Measurements from ENCODE around the gene MYO1A.
"Not testable (repeated sequence)": the region's sequence is repeated elsewhere in the genome, so short reads cannot be mapped to it uniquely, and the experiment has no call there.

The MYO1A gene

DNA sequence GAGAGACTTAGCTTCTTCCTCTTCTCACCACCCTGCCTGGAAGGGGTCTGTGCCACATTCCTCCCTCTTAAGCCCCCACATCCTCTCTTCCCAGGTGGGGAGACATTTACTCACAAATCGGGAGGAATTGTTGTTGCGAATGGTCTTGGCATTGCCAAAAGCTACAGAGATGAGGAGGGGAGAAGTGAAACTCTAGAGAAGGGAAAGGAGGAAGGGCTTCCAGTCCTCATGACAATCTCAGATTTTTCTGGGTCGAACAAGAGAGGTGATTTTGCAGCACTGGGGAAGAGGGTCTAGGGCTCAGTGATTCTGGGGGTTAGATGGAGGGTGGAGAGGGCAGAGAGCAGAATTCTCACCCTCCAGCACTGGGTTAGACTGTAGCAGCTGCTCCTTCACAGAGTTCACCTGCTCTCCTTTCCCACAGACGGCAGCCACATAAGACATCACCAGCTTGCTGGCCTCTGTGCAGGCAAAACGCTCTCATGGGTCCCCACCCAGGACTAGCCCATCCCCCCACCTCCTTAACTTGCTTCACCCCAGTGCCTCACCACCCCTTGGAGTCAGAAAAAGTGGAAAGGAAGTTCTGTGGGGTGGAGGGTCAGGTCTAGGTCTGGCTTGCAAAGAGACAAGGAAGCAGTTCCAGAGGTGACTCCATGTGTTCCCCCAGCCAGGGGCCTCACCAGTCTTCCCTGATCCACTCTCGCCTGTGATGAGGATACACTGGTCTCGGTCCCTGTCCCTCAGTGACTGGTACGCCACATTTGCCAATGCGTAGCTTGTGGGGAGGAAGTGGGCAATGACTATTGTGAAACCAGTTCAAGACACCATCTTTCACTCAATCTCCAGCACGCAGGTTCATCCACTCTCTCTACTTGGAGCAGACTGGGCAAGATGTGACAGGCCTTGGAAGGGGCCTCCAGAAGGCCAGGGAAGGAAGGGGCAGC, 2.7 kb downstream of the MYO1A start:
- peak; percentile 73 for DNase-seq

DNA sequence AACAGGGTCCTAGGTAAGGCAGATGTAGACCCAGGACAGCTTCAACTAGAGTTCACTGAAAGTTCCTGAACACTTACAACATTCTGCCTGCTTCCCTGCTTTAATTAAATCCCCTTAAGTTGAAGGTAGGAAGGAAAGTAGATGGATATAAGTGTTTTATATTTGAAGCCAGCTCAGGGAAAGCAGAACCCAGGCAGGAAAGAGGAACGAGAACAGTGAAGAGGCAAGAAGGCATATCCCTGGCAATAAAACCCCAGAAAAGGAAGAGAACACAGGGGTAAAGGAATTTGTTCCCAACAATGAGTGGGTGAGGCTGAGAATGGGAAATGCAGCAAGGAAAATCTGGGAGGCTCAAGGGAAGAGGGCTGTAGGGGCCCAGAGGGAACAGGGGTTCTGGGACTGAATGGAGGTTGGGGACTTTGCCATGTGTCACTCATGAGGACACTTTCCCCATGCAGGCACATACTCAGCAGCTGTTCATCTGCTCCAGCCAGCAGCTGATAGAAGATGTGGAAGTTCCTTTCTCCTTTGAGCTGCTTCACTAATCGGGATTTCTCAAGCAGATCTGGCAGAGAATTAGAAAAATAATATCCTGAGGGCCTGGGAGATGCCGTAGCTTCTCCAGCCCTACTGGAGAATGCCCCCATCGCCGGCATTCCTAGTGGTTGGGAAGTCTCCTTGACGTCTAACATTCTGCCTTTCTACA, 3.7 kb downstream of the MYO1A start:
- peak; percentile 51 for DNase-seq

DNA sequence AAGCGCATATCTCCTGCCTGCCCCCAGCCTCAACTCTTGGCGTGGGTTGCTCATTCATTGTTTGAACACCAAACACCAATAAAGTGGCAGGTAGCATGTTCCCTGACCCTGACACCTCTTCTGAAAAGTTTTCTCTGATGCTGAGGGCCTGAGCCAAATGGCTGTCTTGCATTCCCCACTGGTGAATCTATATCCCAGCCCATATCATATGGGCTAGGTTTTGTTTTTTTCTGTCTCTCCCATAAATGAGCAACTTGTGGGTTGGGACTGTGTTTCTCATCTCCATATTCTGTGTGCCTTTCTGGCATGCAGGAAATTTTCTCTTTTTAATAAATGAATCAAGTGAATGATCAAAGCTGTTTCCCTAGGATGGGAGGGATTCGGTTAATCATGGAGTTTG, 5.0 kb downstream of the MYO1A start:
- DNase-seq: no peak

DNA sequence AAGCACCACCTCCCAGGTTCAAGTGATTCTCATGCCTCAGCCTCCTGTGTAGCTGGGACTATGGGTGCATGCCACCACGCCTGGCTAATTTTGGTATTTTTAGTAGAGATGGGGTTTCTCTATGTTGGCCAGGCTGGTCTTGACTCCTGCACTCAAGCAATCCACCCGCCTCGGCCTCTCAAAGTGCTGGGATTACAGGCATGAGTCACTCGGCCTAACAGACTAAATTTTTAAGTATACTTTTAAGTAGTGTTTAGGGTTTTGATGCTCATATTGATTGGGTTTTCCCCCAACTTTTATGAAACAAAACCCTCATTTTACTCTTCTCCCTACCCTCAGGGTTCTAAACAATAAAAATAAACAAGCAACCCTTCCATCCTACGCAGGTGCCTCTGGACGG, 5.5 kb downstream of the MYO1A start:
- DNase-seq: no peak

DNA sequence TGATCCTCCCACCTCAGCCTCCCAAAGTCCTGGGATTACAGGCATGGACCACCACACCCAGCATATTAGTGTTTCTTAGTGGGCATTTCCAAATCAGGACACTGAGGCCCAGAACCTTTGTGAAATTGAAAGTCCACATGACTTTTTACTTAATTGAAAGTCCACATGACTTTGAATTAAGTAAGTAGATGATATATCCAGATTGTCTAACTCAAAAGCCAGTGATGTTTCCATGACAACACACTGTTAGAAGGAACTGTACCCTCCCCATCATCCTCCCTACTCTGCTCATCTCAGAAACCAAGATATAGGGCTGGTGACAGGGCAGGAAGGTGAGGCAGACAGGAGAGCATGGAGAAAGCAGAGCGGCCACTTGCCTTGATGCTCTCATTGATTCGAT, 7.2 kb downstream of the MYO1A start:
- peak; percentile 12 for DNase-seq

DNA sequence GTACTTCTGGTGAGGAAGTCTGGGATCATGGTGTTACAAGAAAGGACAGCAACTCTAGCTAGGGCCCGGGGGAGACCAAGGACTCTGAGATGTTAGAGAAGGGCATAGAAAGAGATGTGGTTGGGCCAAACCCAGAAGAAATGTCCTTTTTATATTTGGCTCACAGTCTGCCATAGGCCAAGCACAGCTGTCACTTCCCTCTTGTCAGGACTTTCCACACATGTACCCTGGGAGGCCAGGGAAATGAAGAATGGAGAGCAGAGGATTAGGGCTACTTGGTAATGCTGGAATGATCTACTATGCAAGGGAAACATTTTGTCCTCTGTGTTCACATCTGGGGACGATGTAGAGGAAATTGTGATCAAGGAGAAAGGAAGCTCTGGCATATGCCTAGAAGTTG, 9.2 kb downstream of the MYO1A start:
- no peak for DNase-seq

DNA sequence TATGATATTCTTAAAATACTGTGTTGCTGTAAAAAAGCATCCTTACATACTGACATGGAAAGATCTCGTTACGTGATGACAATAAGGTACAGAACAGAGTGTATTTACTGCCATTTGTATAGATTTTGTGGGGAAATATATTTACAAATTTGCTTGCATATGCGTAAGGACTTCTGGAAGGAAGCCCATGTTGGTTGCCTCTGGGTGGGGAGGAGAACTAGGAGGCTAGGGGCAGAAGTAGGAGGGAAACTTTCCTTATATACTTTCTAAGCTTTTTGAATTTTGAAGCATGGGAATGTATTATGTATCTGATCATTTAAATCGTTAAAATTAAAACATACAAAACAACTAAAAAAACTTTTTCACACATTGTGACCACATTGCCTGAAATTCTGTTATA, 9.7 kb downstream of the MYO1A start:
- DNase-seq: no peak

DNA sequence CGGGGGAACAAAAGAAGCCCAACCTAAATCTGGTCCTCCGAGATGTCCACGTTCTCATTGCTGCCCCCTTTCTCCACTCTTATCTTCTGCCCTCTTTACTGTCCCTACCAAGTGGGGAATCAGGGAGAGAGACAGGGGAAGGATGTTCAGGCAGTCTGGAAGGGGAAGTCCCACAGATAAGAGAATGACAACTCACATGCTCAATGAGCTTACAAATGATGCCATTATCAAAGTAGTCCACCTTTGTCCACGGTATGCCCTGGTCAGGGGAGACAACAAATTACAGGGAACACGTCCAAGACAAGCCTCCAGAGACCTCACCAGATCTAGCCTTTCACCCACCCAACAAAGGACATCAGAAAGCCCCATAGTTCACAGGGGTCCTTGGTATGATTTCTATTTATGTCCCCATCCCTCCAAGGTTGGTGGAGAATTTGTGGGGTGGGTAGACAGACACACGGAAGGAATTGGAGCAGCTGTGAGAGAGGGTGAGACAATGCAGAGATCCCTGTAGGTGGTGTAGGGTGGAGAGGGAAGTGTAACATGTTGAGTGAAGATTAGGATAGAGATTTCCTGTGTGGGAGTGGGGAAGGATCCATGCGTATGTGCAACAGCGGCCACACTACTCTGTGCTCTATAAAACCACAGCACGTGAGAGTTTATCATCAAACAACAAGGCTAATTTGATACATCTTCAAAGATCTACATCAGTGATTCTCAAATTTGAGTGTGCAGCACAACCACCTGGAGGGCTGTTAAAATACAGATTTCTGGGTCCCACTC, 10.7 kb downstream of the MYO1A start:
- DNase-seq: peak; percentile 49

DNA sequence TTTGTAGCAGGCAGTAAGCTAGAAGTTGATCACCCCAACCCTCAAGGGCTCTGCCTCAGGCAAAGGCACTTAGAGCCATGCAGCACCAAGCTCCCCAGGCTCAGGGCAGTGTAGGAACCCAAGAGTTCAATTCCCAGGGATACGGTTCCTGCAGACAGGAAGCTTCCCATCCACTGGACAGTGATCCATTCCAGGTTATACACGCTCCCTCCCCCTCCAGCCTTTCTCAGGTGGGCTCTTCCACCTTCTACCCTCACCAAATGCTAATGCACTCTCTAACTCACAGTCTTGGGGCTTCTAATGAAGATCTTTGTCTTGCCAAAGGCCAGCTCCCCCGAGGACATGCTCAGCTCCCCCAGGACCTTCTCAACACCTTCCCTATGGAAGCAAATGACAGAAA, 12.7 kb downstream of the MYO1A start:
- DNase-seq: no peak

DNA sequence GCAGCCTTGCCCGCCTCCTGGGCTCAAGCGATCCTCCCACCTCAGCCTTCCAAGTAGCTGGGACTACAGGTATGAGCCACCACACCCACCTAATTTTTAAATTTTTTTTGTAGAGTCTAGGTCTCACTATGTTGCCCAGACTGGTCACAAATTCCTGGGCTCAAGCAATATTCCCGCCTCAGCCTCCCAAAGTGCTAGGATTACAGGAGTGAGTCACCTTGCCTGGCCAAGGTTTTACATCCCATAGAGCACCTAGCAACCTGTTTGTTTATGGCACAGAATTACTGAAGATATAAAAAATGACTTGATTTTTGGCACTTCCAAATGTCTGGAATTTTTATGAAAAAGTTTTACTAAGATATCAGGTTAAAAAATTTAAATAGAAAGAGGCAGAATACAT, 16.5 kb downstream of the MYO1A start:
- DNase-seq: no peak

DNA sequence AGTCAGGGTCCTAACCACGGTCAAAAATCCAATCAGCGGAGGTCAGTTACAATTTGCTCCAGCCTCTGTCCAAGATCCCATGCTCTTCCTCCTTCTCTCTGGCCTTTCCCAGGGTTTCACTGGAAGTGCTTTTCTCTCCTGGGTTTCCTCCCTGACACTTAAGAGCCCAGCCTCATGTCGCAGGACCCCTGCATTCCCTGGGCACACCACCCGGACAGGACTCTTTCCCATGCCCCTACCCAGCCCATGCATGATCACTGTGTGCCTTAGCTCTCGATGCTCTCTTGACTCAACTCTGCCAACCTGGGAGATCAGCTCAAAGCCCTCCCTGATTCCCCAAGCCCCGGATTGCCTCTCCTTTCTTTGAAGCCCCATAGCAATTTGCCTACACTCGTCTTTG, 18.1 kb downstream of the MYO1A start:
- DNase-seq: no peak

DNA sequence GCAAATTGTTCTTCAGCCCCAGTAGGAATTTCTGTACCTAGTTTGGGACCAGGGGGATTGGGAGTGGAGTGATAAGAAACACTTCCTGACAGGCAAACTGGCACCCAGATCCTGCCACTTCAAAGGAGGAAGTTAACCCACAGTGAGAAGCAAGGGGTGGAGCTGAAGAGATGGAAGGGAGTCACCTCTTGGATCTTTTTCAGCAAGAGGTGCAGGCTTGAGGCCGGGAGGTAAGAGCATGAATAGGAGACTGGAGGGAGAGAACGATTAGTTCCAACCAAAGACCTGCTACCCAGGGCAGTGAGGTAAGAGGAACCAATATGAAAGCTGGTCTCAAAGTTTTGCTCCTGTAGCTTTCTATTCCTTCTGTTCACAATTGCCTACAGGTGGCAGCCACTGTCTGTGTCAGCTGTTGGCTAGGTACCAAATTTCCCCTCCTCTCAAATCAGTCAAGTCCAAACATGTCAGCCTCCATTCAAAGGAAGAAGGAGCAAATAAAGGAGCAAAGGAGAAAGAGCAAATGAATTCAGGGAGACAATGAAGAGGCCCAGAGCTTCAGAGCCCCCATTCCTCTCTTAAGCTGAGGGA, 18.7 kb downstream of the MYO1A start:
- DNase-seq: peak; percentile 20

DNA sequence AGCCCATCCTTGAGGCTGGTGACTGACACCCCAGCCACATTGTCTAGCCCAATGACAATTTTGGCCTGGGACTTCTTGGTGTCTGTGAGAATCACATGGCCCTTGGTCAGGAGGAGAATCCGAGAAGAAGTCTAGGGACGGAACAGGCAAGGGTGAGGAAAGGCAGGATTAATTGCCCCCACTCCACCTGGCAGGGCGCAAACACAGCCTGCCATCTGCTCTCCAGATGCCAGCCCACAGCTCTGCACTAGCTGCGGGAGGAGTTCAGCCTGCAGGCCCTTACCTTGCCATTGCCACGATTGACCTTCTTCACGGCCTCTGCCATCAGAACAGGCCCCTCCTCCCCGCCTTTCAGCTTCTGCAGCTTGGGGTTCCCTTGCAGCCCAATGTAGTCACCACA, 20.5 kb downstream of the MYO1A start:
- no peak for DNase-seq

DNA sequence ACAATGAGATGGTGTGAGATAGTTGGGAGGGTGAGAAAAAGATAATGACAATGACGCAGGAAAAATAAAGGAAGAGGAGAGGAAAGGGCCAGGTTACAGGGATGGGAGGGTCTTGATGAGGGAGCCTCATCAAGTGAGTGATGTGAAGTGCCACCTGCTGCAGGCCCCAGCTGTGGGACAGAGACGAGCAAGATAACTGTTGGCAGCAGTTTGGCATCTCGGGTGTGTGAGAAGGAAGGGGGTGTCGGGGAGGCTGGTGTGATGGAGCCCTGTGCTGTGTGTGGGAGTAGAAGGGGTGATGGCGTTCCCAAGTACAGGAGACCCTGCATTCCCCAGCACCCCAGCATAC, 22.1 kb downstream of the MYO1A start:
- DNase-seq: no peak

DNA sequence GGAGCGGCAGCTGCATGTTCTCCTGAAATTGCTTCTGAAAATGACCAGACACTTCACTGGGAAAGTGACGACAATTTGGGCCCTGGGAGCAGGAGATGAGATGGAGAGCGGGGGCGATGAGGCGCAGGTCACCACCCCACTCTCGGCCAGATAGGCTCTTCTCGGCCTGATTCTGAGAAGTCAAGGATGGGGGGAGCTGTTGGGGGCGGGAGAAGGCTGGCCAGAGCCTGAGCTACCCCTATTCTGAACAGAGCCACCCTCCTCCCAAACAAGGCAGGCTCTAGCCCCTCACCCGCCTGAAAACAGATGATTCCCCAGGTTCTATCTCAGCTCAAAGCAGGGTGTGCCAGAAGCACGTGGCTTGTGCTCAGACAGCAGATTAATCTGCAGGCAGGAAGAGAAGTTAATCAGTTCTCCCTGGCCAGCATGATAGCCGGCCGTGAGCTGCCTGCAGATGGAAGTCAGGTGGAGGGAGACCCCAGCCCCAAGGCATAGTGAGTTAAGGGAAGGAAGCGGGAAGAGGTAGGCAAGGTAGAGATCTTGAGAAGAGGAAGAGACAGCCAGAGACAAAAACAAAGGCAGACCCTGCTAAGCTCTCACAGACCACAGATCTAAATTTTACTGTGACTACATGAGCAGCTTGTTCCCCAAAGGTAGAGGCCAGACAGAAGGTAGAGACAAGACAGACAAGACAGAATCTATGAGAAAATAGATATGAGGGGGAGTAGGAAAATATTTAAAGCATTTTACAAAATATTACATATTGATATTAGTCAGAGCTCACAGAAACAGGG, 22.7 kb downstream of the MYO1A start:
- DNase-seq: no peak

DNA sequence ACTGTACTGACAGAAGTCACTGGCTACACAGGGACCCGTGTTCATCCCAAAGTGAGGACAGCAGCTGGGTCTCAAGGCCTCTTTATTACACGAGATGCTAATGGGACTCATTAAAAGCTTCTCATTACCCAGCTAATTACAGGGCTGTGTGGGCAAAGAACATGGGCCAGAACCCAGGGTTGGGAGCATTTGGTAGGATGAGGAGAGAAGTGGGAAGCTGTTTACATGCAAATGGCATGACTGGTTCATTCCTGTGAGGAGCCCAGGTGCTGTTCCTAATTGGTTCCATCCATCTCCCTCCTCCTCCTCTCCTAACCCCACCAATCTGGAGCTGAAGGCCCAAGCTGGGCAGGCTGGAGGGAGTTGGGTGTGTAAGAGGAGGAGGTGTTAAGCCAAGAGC, 24.7 kb downstream of the MYO1A start:
- DNase-seq: no peak

DNA sequence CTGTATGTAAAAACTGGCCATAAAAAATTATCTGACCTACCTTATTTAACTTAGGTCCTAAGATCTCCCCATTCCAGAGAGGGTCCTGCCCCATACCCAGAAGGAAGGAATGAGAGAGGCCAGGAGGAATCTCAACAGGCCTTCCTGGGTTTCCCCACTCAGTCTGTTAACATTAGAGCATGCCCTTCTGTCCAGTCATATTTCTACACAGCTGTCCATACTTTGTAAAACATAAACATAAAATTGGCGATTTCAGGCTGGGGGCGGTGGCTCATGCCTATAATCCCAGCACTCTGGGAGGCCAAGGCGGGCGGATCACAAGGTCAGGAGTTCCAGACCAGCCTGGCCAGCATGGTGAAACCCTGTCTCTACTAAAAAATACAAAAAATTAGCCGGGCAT, 27.6 kb downstream of the MYO1A start:
- not testable (repeated sequence) for DNase-seq

DNA sequence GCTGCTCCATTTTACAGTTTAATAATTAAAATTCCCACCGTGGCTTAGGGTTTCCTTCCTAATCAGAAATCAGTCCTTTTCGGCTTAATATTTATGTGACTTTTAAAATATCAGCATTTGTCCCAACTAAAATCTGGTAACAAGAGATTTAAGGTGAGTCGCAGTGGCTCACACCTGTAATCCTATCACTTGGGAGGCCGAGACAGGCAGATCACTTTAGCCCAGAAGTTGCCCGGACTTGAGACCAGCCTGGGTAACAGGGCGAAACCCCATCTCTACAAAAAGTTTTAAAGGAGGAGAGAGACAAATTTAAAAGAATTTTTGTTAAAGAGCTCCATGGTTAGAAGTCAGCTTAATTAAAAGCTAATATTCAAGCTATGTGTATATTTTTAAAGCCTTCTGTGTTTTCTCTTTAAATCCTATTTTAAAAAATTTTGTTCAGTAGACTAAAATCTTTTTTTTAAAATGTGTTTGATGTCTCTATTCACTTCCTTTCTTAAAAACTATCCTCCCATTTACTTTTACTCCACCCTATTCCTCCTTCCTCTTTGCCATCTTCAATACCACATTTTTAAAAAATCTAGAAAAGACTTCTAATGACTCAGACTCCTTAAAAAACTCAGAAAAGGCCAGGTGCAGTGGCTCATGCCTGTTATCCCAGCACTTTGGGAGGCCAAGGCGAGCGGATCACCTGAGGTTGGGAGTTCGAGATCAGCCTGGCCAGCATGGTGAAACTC, 29.8 kb downstream of the MYO1A start:
- DNase-seq: no peak

DNA sequence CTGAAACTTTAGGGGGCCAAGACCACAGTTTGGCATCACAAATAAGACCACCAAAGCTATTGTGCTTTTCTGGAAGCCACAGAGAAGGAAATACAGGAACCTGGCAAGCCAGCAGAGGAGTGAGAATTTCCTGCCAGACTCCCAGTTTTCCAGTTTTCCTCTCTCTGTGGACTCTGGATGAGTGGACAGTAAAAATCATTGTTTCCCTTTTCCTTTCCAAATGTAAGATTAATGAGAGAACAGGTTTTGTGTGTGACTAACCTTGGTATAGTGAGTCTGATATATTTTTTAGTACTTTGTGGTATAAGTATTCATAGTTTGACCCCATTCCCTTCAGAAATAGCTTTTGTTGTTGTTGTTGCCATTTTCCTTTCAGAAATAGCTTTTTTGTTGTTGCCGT, 31.0 kb downstream of the MYO1A start:
- DNase-seq: no peak

DNA sequence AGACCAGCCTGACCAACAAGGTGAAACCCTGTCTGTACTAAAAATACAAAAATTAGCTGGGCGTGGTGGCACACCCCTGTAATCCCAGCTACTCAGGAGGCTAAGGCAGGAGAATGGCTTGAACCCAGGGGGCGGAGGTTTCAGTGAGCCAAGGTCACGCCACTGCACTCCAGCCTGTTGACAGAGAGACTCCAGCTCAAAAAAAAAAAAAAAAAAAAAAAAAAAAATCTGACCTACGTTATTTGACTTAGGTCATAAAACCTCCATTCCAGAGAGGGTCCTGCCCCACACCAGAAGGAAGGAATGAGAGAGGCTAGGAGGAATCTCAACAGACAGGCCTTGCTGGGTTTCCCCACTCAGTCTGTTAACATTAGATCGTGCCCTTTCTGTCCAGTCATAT, 31.6 kb downstream of the MYO1A start:
- DNase-seq: not testable (repeated sequence)

DNA sequence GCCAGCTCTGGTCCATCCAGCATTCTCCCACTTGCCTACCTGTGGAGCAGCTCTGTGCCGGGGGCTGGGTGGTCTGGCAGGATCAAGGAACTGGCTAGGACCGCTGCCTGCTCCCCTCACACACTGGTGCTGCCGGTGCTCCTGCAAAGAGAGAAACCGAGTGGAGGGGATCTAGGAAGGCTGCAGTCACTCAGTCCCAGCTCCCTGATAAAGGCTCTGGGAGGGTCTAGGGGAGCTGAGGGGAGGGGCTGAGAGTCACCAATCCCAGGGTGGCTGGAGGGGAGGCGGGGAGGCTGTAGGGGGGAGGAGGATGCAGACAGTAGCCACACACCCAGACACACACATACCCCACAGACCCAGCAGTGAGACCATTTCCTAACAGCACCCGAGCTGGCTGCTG, 33.6 kb downstream of the MYO1A start, which contains the start of gene TAC3:
TSS of gene TAC3 (minus strand) at position 182 of the 400 bp plus-strand sequence. CDS start 732 bp downstream, outside the sequence.
- no peak for DNase-seq

All from inflammatory macrophage treated with lipopolysaccharide for 4 hours (primary cell).